GM12872 (cell line): ENCODE data around the gene TXNDC12.

Experiments used
- TF ChIP-seq, protein P1 (sequence below): IDR thresholded peaks from 3 replicates; pipeline ENCODE4 v1.5.1; 2011; ENCODE audit warnings: low read depth, mild to moderate bottlenecking, low read length, moderate library complexity; ENCODE audit not compliant: insufficient read depth

Gene TXNDC12

DNA sequence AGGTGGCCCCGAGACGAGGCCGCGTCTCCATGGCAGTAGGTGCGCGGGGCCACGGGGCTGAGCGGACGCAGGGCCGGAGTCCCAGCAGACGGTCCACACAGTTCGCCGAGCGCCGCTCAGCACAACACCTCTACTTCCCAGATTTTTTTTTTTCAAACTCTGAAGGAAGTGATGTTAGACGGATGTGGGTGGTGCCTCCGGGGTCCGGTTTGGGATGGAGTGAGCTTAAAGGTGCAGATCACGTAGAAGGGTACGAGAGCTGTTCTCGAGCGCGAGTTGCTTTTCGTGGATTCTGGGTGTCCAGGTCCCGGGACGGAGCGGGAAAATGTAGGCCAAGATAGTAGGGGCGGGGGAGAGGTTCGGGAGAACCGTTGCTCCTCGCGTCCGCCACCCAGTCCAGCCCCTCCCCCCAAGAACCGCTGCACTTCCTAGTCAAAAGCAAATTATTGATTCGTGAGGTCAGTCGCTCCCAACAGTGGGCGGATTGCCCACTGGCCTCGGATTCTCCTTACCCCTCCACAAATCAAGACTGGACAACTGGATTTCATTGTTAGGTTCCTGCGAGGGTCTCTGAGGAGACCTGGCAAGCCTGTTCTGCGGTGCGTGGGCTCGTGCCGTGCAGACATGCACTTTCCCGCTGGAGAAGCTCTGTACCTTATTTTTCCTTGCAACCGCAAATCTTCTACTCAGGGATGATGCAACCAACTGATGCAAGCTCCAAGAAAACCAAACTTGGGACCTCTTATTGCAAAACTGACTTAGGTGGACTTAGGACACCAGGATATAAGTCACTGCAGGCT is at the start of gene TXNDC12:
TSS of gene TXNDC12 (minus strand) at position 126 of the 800 bp plus-strand sequence. CDS start at position 31, 95 bp downstream.
- TF ChIP-seq, protein P1, sequence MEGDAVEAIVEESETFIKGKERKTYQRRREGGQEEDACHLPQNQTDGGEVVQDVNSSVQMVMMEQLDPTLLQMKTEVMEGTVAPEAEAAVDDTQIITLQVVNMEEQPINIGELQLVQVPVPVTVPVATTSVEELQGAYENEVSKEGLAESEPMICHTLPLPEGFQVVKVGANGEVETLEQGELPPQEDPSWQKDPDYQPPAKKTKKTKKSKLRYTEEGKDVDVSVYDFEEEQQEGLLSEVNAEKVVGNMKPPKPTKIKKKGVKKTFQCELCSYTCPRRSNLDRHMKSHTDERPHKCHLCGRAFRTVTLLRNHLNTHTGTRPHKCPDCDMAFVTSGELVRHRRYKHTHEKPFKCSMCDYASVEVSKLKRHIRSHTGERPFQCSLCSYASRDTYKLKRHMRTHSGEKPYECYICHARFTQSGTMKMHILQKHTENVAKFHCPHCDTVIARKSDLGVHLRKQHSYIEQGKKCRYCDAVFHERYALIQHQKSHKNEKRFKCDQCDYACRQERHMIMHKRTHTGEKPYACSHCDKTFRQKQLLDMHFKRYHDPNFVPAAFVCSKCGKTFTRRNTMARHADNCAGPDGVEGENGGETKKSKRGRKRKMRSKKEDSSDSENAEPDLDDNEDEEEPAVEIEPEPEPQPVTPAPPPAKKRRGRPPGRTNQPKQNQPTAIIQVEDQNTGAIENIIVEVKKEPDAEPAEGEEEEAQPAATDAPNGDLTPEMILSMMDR, result no peak

DNA sequence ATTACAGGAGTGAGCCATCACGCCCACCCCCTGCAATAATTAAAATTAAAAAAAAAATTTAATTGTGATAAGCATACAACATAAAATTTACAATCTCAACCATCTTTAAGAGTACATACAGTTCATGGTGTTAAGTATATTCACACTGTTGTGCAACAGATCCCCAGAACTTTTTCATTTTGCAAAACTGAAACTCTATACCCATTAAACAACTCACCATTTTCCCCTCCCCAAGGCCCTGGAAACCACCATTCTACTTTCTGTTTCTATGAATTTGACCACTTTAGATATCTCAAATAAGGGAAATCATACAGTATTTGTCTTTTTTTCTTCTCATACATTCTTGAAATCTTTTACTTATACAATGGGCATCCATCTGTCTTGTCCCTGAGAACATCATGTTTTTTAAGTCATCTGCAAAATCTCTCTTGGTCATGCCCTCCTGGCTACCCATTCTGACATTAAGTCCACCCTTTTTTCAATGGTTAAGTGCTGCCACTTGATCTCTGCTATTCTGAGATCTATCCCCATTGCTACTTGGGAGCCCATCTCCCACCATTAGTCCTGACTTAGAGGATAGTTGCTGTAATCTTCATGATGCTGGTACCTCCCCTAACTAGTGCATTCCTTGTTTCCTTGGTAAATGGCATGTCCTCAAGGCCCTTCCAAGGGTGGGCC is 47.5 kb upstream of the TXNDC12 start:
- TF ChIP-seq, protein P1, result no peak

DNA sequence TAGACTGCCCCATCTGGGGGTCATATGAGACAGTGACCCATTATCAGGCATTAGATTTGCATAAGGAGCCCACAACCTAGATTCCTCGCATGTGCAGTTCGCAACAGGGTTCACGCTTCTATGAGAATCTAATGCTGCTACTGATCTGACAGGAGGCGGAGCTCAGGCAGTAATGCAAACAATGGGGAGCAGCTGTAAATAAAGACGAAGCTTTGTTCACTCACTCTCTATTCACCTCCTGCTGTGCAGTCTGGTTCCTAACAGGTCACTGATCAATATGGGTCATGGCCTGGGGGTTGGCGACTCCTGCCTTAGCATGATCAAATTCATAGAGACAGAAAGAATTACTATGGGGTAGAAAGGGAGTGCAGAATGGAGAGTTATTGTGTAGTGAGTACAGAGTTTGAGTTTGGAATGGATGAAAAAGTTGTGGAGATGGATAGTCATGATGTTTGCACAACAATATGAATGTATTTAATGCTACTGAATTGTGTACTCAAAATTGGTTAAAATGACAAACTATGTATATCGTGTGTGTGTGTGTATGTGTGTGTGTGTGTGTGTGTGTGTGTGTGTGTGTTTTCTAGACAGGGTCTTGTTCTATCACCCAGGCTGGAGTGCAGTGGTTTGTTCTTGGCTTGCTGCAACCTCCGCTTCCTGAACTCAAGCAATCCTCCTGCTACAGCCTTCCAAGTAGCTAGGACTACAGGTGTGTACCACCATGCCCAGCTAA is 43.3 kb upstream of the TXNDC12 start:
- TF ChIP-seq, protein P1, result no peak

DNA sequence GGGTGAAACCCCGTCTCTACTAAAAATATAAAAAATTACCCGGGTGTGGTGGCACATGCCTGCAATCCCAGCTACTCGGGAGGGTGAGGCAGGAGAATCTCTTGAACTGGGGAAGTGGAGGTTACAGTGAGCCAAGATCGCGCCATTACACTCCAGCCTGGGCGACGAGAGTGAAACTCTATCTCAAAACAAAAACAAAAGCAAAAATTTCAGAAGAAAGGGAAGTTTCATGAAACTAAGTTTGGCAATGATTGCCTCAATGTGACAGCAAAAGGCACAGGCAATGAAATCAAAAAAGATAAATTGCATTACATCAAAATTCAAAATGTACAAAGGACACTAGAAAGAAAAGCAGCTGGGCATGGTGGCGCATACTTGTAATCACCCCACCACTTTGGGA is 41.2 kb upstream of the TXNDC12 start:
- TF ChIP-seq, protein P1, result no peak

DNA sequence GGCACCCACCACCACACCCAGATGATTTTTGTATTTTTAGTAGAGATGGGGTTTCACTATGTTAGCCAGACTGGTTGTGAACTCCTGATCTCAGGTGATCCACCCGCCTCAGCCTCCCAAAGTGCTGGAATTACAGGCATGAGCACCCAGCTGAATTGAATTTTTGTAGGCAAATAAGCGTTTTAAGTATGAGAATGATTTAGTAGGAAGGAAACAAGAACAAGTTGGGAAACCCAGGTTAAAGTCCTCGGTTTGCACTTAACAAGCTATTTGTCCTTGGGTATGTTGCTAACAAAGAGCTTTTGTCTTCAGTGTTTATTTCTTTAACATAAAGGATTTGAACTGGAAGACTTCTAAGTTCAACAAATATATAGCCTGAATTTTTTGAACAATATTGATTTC is 25.0 kb upstream of the TXNDC12 start:
- TF ChIP-seq, protein P1, result no peak

DNA sequence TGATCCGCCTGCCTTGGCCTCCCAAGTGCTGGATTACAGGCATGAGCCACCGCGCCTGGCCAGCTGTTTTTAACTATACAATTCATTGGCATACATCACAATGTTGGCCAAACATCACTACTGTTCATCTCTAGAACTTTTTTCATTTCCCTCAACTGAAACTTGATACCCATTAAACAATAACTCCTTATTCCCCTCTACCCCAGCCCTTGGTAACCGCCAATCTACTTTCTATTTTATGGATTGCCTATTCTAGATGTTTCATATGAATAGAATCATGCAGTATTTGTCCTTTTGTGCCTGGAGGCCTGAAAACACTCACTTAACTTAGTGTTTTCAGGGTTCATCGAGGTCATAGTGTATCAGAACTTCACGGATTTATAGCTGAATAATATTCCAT is 17.3 kb upstream of the TXNDC12 start:
- TF ChIP-seq, protein P1, result no peak

DNA sequence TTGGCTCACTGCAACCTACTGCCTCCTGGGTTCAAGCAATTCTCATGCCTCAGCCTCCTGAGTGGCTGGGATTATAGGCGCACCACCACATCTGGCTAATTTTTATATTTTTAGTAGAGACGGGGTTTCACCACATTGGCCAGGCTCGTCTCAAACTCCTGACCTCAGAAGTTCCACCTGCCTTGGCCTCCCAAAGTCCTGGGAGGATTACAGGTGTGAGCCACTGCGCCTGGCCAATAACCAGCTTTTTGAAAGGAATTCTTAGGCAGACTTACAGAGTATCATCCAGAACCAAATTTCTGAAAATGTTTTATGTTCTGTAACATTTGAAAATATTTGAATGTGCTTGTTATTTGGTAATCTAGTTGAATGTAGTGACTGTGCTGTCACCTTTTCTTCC is 15.7 kb upstream of the TXNDC12 start:
- TF ChIP-seq, protein P1, result no peak
